Lower leg skin (tissue), 4 donors: ENCODE results near the gene FRMD8. TPM values are rescaled to one million over a fixed set of nuclear protein-coding genes. Genes with fewer than 3 reads are reported as not detected.

Experiments
- DNase-seq, 2 donors: peaks; one replicate each; pipeline ENCODE4 v3.0.0-alpha.2; 2019; ENCODE audit warnings: low spot score in 2 of 2
- H3K4me3 ChIP-seq: fragments of 200-600 bp; sonication (generic); 2 replicates; pipeline ENCODE4 v1.5.1; 2017; ENCODE audit warnings: mild to moderate bottlenecking, low read depth; ENCODE audit not compliant: poor library complexity, severe bottlenecking
- POLR2A ChIP-seq, 2 donors: fragments of 450-650 bp; IDR thresholded peaks; one replicate each; pipeline ENCODE4 v1.6.1; 2016 to 2017; ENCODE audit warnings: antibody characterized with exemption in 2 of 2, mild to moderate bottlenecking in 1 of 2, moderate library complexity in 1 of 2
- WGBS, 2 donors: methylation state at CpG; one replicate each; pipeline ENCODE4 v1.1.5; 2018; 5-methylcytosine and 5-hydroxymethylcytosine counted together
- intact Hi-C: fragments of 100-400 bp; cut with DNase I; formaldehyde crosslinking; loops from one replicate; pipeline ENCODE4 v1.15.0; 2023; ENCODE audit warnings: low total_unique reads
- total RNA-seq, 4 donors: library from RNA; depleted of rRNA; stranded (reverse); fragments of >200 nt; gene quantifications; one replicate each; pipeline ENCODE4 v1.1.0, GENCODE V29; 2016
- TF ChIP-seq, protein P1 (sequence below), 3 donors: fragments of 450-650 bp; IDR thresholded peaks; one replicate each; pipeline ENCODE4 v1.5.1; 2016; ENCODE audit warnings: antibody characterized with exemption in 3 of 3, mild to moderate bottlenecking in 3 of 3, moderate library complexity in 2 of 3

FRMD8 gene
- total RNA-seq, 4 donors from 2014 or later, result 81.8 to 135 (median 112) TPM

DNA sequence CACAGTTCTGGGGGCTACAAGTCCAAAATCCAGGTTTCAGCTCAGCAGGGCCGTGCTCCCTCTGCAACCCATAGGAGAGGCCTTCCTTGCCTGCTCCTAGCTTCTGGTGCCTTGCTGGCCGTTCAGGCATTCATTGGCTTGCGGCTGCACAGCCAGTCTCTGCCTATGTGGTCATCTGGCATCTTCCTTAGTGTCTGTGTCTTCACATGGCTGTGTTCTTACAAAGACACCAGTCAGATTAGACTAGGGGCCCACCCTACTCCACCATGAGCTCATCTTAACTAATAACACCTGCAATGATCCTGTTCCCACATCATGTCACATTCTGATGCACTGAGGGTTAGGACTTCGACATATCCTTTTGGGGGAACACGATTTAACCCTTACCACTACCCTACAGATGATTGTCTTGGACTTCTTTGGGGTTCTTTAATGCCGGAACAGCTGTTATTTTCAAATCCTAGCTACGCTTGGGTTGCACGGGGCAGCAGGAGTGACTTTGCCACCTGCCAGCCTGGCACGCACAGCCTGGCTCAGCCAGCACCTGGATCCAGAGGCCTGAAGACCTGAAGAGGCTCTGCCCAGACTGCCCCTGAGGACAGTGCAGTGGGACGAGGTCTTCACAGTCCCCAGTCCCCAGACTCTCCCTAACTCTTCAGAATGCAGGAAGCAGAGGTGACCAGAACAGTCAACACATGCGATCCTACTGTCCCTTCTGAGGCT, 28.5 kb downstream of the FRMD8 start:
- TF ChIP-seq, protein P1, sequence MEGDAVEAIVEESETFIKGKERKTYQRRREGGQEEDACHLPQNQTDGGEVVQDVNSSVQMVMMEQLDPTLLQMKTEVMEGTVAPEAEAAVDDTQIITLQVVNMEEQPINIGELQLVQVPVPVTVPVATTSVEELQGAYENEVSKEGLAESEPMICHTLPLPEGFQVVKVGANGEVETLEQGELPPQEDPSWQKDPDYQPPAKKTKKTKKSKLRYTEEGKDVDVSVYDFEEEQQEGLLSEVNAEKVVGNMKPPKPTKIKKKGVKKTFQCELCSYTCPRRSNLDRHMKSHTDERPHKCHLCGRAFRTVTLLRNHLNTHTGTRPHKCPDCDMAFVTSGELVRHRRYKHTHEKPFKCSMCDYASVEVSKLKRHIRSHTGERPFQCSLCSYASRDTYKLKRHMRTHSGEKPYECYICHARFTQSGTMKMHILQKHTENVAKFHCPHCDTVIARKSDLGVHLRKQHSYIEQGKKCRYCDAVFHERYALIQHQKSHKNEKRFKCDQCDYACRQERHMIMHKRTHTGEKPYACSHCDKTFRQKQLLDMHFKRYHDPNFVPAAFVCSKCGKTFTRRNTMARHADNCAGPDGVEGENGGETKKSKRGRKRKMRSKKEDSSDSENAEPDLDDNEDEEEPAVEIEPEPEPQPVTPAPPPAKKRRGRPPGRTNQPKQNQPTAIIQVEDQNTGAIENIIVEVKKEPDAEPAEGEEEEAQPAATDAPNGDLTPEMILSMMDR (IDR thresholded peaks at IDR 0.05), result no peak
- no peak for TF ChIP-seq POLR2A (IDR thresholded peaks at IDR 0.05)
- H3K4me3 ChIP-seq, result no peak overlapping the region
- DNase-seq, result peak in 1 of 2 donors; percentile 86
- 72 to 75% methylated on average over 11 of the region's 11 CpGs for WGBS, 2 donors
- intact Hi-C loops, result loop anchor here (5.0 kb wide), 1 partner anchor 92 kb away; no protein-coding TSS in a partner anchor

DNA sequence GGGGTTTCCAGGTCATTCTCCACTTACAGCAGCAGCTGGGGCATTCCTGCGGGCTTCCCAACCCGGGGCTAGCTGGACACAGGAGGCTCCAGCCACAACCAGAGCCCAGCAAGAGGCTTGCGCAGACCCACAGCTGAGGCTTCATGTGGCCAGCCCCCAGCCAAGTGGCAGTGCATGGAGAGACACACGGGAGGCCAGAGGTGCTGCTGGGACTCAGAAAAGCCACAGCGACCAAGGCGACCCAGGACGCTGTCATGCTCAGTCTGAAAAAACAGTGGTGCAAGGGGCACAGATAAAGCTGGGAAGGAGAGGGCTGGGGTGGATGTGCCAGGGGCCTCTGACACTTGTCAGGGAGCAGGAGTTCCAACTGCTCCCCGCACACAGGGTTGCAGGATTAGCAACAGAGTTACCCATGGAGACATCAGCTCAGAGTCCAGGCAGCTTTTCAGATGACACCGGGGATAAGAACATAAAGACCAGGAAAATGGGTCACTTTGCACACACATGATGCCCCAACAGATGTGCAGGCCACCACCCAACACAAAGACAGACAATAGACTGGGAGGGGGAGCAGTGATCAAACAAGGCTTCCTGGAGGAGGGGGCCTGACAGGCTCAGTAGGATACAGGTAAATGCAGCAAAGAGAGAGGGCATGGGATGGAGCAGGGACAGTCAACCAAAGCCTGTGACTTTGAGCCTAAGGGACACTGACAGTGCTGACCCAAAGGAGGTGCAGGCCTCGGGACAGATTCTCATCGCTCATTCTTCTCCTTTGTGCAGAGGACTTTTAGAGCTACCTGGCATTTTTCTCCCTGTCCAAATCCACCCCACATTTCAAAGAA, 29.3 kb downstream of the FRMD8 start:
- 62 to 67% methylated on average over 11 of the region's 11 CpGs for WGBS, 2 donors
- no peak for TF ChIP-seq POLR2A (IDR thresholded peaks at IDR 0.05)
- TF ChIP-seq, protein P1 (IDR thresholded peaks at IDR 0.05), result no peak
- no peak overlapping the region for H3K4me3 ChIP-seq
- intact Hi-C loops, result loop anchor here (5.0 kb wide), 1 partner anchor 92 kb away; no protein-coding TSS in a partner anchor
- DNase-seq, result peak in 1 of 2 donors; percentile 83

DNA sequence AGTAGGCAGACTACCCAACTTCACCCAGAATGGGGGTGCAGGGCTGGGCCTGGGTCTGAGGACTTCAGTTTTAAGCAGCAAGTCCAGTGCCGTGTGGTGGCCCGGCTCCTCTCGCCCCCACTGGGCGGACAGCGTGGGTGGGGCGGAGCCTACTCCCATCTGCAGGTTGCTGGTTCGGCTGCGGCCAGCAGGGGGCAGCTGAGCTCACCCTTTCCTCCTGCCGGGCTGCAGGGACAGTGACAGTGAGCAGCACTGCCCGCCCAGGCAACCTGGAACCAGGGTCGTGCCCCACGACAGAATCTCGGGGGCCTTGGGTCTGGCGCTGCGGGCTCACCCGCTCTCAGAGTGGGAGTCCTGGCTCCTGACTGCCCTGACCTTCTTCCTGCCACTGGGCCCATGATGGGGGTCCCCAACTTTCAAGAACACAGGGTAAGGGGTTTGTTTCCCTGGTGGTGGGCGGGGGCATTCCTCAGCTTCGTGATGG, 29.9 kb downstream of the FRMD8 start:
- no peak overlapping the region for H3K4me3 ChIP-seq
- intact Hi-C loops, result loop anchor here (5.0 kb wide), 1 partner anchor 91 kb away; no protein-coding TSS in a partner anchor
- TF ChIP-seq, protein P1 (IDR thresholded peaks at IDR 0.05), result peak in 1 of 3 donors; percentile 96
- no peak for TF ChIP-seq POLR2A (IDR thresholded peaks at IDR 0.05)
- DNase-seq, result peak; percentile 89 to 99
- WGBS, 2 donors, result 2 to 4% methylated on average over 15 to 16 of the region's 18 CpGs

DNA sequence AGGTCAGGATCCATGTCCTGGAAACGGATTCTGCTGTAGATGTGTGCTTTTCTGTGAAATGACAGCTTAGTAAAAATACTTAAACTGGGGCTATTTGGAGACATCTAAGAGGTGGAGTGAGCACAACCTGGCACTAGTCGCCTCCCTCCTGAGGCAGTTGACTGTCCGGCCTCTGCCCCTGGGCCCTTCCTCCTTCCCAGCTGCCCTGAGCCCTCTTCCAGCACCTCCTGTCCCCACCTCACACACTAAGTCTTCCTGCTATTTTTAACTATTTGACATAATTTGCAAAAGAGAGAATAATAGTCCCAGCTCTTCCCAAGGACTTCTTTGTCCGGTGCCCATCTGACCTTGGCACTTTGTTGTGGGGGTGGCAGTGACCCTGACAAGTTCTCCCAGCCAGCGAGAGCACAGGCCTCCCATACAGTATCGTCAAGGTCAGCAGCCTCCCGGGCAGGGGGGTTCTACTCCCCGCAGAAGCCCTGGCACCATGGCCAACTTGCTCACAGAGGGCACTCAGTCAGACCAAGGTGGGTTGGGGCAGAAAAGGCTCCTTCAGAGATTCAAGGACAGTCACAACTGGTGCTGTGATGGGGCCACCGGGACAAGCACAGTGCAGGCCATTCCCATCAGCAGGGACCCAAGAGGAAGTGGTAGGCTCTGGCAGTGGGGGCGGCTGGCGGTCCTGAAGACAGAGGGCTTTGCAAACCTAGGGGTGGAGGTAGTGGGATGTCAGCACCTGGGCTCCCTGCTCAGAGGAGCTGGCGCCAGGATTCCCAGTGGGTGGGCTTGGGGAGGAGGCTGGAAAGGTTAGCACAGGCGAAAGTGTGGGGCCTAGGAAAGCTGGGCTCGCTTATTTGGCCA, 30.6 kb downstream of the FRMD8 start:
- TF ChIP-seq POLR2A (IDR thresholded peaks at IDR 0.05), result no peak
- TF ChIP-seq, protein P1 (IDR thresholded peaks at IDR 0.05), result no peak
- DNase-seq, result peak in 1 of 2 donors; percentile 92
- no peak overlapping the region for H3K4me3 ChIP-seq
- intact Hi-C loops, result loop anchor here (5.0 kb wide), 1 partner anchor 90 kb away; no protein-coding TSS in a partner anchor
- 20 to 25% methylated on average over 14 of the region's 14 CpGs for WGBS, 2 donors
